ENCODE data around the gene TCF4. TPM values are rescaled to one million over a fixed set of nuclear protein-coding genes. Genes with fewer than 3 reads are reported as not detected.

The TCF4 gene
- polyA plus RNA-seq, 1 of the 3 experiments (the other 2 are of a cell fraction) = 39.1 TPM

DNA sequence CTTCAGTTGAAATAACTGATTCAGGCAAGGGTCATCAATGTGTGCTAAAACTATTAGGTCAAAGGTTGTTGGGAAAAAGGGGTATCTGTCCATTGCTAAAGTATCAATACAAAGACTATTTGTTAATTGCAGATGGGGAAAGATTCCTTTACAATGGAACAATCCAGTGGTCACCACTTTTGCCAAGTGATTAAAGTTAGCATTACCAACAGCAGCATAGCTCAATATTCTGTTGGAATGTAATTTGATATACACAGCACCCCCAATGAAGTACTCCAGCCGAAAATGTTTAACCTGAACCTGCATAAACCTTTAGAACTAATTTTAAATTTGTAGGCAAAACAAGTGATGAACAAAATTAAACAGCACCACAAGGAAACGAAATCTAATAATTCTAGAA, 191.0 kb downstream of the TCF4 start:
- no peak overlapping the region for H3K9ac ChIP-seq
- no peak overlapping the region for H3K4me3 ChIP-seq (ENCODE audit: low read depth in 2 of 2, low read length in 1 of 2)
- peaks cover 12% of the 10 kb centered on the region for H3F3A ChIP-seq (replicated peaks; ENCODE audit: insufficient read depth)
- POLR2A ChIA-PET = no interaction called here
- WGBS (ENCODE audit: low lambda C conversion rate) = 86% methylated on average over 2 of the region's 2 CpGs
- H3K4me2 ChIP-seq = no peak overlapping the region
- TF ChIP-seq EP300 (IDR thresholded peaks at IDR 0.05; ENCODE audit: borderline replicate concordance in 1 of 2, low read depth in 1 of 2, low read length in 1 of 2) = no peak
- TF ChIP-seq RXRA (IDR thresholded peaks at IDR 0.05; ENCODE audit: borderline replicate concordance, low read depth) = no peak
- no peak for TF ChIP-seq CHD2 (IDR thresholded peaks at IDR 0.05; ENCODE audit: low read length, partially characterized antibody)
- TF ChIP-seq, protein P1, sequence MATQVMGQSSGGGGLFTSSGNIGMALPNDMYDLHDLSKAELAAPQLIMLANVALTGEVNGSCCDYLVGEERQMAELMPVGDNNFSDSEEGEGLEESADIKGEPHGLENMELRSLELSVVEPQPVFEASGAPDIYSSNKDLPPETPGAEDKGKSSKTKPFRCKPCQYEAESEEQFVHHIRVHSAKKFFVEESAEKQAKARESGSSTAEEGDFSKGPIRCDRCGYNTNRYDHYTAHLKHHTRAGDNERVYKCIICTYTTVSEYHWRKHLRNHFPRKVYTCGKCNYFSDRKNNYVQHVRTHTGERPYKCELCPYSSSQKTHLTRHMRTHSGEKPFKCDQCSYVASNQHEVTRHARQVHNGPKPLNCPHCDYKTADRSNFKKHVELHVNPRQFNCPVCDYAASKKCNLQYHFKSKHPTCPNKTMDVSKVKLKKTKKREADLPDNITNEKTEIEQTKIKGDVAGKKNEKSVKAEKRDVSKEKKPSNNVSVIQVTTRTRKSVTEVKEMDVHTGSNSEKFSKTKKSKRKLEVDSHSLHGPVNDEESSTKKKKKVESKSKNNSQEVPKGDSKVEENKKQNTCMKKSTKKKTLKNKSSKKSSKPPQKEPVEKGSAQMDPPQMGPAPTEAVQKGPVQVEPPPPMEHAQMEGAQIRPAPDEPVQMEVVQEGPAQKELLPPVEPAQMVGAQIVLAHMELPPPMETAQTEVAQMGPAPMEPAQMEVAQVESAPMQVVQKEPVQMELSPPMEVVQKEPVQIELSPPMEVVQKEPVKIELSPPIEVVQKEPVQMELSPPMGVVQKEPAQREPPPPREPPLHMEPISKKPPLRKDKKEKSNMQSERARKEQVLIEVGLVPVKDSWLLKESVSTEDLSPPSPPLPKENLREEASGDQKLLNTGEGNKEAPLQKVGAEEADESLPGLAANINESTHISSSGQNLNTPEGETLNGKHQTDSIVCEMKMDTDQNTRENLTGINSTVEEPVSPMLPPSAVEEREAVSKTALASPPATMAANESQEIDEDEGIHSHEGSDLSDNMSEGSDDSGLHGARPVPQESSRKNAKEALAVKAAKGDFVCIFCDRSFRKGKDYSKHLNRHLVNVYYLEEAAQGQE (IDR thresholded peaks at IDR 0.05; ENCODE audit: low read depth, low read length) = no peak
- no peak for TF ChIP-seq JUND (IDR thresholded peaks at IDR 0.05)
- no peak for TF ChIP-seq YY1 (IDR thresholded peaks at IDR 0.05; ENCODE audit: low read depth)
- no peak for TF ChIP-seq GATA2 (CRISPR knock-in tag; IDR thresholded peaks at IDR 0.05)
- no peaks in the 10 kb centered on the region for H3K9me2 ChIP-seq
- no peaks in the 10 kb centered on the region for H3K27me3 ChIP-seq (ENCODE audit: insufficient read depth)
- H2AFZ ChIP-seq (ENCODE audit: low read depth) = no peak overlapping the region
- no peak for DNase-seq
- CTCF ChIA-PET = interaction anchor here (0.8 to 1.1 kb wide), 3 partner anchors 11 to 414 kb away, joined by 3 read pairs; no protein-coding TSS in a partner anchor
- no peaks in the 10 kb centered on the region for H3K9me3 ChIP-seq
- H3K79me2 ChIP-seq (ENCODE audit: insufficient read depth) = peaks cover 95% of the 10 kb centered on the region
- H3K4me1 ChIP-seq (ENCODE audit: control insufficient read depth in 1 of 2, insufficient read depth in 2 of 2, low read depth in 1 of 2, low read length in 1 of 2) = peaks cover 11 to 21% of the 10 kb centered on the region in 2 experiments; a peak in 3 of 4 replicates
- H4K20me1 ChIP-seq (ENCODE audit: insufficient read depth) = 0 out of 2 replicates have a peak, but pooled peaks cover 5% of the 10 kb centered on the region
- H3K36me3 ChIP-seq (replicated peaks in 1 of 2; ENCODE audit: control insufficient read depth in 1 of 2, insufficient read depth in 2 of 2, low read length in 1 of 2) = peaks cover 0 to 7% of the 10 kb centered on the region in 2 experiments
- H3K27ac ChIP-seq (ENCODE audit: low read depth in 2 of 2, low read length in 1 of 2) = no peak overlapping the region

DNA sequence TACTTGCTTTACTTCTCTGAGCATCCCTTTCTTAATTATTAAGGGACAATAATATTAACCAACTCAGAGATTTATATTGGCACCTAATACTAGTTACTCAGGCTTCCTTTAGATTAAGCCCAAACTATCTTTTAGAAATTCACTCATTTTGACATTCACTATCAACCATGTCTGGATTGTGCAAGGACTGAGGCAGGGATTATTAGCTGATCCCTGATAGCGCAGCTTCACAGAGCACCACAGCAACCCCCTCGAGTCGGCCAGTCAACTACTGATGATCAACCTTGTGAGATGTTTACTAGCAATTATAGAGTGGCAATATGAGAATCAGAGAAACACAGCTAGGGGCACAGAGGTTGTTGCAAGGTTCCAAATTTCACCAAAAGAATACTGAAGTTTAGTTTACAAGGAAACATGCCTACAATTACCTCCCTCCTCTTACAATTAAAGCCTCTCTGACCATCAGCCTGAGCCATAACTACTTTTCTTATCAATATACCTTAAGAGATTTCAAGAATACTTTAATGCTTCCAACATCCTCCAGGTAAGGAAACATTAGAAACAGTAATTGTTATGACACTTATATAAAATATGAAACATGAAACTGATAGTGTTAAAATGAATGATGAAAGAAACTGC, 191.6 kb downstream of the TCF4 start:
- Histone ChIP-seq H3K36me3 (replicated peaks in 1 of 2; ENCODE audit: control insufficient read depth in 1 of 2, insufficient read depth in 2 of 2, low read length in 1 of 2) (peaks cover 0 to 7% of the 10 kb centered on the region in 2 experiments), H3K4me3 (ENCODE audit: low read depth in 2 of 2, low read length in 1 of 2) (no peak overlapping the region), H3K4me1 (ENCODE audit: control insufficient read depth in 1 of 2, insufficient read depth in 2 of 2, low read depth in 1 of 2, low read length in 1 of 2) (peaks cover 11 to 15% of the 10 kb centered on the region in 2 experiments; a peak in 3 of 4 replicates), H3K9me2 (no peaks in the 10 kb centered on the region), H2AFZ (ENCODE audit: low read depth) (no peak overlapping the region), H3K9me3 (no peaks in the 10 kb centered on the region), H3K4me2 (no peak overlapping the region), H3F3A (replicated peaks; ENCODE audit: insufficient read depth) (peaks cover 6% of the 10 kb centered on the region), H3K79me2 (ENCODE audit: insufficient read depth) (peaks cover 94% of the 10 kb centered on the region), H3K9ac (no peak overlapping the region), H4K20me1 (ENCODE audit: insufficient read depth) (0 out of 2 replicates have a peak, but pooled peaks cover 5% of the 10 kb centered on the region), H3K27ac (ENCODE audit: low read depth in 2 of 2, low read length in 1 of 2) (no peak overlapping the region), H3K27me3 (ENCODE audit: insufficient read depth) (no peaks in the 10 kb centered on the region)
- WGBS (ENCODE audit: low lambda C conversion rate) = 89% methylated on average over 3 of the region's 3 CpGs
- ChIA-PET CTCF (interaction anchor here (0.8 to 1.1 kb wide), 3 partner anchors 11 to 413 kb away, joined by 3 read pairs; no protein-coding TSS in a partner anchor), POLR2A (no interaction called here)
- no peak for TF ChIP-seq CHD2 (IDR thresholded peaks at IDR 0.05; ENCODE audit: low read length, partially characterized antibody)
- no peak for DNase-seq
